SJSA1 (cell line): ENCODE data around the gene SRP54. TPM values are rescaled to one million over a fixed set of nuclear protein-coding genes. Genes with fewer than 3 reads are reported as not detected.

Experiments used
- total RNA-seq: library from RNA; depleted of rRNA; stranded (reverse); fragments of >200 nt; shearing (Covaris generic); gene quantifications from 2 replicates; pipeline ENCODE4 v1.2.3, GENCODE V29; 2014; rRNA removed

The SRP54 gene
- total RNA-seq, 1 experiment from 2014 or later = 88.6 TPM

Other genes with a start within 250 kb of the SRP54 start
- 34.3 and 38.5 TPM in 2 replicates for gene BAZ1A, start 107.6 kb upstream of the SRP54 start, total RNA-seq
- gene FAM177A1, start 63.3 kb downstream of the SRP54 start, total RNA-seq = 40.3 and 47.7 TPM in 2 replicates
- gene PPP2R3C, start 139.0 kb downstream of the SRP54 start, total RNA-seq = 21.7 and 25.7 TPM in 2 replicates
- gene PRORP, start 139.6 kb downstream of the SRP54 start, total RNA-seq = 20.0 and 33.4 TPM in 2 replicates